ENCODE measurements around the gene CTSE.

The CTSE gene

DNA sequence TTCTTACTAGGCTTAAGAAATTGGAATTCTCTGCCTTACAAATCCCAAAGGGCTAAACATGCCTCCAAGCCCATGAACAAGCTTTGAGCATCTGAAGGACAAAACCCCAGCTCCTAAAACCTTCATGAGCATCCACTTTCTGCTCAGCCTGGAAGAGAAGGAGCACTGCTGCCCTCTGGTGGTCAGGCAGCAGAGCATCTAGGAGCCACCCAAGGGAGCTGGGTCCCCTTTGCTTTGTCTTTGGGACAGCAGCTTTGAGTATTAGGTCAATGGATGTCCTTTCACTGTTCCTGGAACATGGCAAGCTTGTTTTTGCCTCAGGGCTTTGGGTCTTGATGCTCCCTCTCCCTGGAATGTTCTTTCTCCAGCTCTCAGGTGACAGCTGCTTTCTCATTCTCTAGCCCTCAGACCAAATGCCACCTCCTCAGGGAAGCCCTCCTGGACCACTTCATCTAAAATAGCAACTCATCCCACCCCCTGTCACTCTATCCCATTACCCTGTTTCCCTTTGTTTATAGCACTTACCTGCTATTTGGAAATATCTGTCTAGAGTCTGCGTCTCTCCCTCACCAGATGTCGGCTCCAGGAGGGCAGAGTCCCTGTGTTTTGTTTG, 46.2 kb downstream of the CTSE start:
- FAIRE-seq (no peak), DNase-seq (ENCODE audit: insufficient read length, low spot score) (peak; percentile 60)
- no peak for TF ChIP-seq POLR2A (IDR thresholded peaks at IDR 0.05; ENCODE audit: low read depth, low read length)

DNA sequence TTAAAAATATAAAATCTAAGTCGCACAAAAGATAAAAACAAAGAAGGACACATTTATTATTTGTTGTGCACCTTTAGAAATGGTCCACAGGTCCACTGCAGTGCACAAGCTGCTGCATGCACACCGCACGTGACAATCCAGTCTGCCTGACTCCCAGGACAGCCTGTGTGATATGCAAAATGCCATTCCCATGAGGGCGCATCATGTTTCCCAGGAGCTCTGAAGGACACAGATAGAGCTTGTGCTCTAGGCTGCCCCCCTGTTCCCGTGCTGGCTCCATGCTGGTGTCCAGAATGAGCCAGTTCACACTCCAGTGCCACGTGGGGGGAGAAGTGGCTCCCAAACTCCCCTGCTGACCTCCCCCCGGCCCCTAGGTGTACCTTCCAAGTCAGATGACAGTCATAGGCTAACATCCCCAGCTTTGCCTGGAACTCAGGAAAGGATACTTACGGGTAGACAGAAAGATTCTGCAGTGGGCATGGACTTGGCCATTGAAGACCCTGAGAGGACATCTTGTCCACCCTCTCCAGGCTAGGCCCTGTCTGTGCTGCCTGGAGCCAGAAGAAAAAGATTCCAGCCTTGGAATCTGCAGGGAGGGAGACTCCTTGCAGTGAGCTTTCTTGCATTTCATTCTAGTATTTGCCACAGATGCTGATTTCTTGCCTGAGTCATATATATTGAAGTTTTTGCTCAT, 46.8 kb downstream of the CTSE start:
- DNase-seq (ENCODE audit: insufficient read length, low spot score), result peak; percentile 44
- no peak for TF ChIP-seq POLR2A (IDR thresholded peaks at IDR 0.05; ENCODE audit: low read depth, low read length)
- FAIRE-seq, result no peak

DNA sequence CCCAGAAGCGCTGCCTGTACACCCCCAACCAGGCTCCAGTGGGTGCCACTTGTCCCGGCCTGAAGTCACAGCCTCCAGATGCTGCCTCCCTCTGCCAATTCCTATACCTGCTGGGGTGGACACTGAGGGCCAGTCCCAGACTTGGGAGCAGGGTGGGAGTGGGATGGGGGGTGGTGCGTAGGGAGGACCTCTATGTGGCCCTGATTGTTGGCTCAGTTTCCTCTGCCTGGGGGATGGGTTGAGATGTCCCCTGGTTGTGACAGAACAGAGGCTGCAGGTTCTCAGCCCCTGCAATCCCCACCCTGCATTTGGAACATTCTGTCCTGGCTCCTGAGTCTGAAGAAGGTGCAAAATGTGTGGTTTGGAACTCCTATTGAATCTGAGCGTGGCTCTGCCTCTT, 47.7 kb downstream of the CTSE start:
- DNase-seq (ENCODE audit: insufficient read length, low spot score), result no peak
- no peak for FAIRE-seq
- no peak for TF ChIP-seq POLR2A (IDR thresholded peaks at IDR 0.05; ENCODE audit: low read depth, low read length)

DNA sequence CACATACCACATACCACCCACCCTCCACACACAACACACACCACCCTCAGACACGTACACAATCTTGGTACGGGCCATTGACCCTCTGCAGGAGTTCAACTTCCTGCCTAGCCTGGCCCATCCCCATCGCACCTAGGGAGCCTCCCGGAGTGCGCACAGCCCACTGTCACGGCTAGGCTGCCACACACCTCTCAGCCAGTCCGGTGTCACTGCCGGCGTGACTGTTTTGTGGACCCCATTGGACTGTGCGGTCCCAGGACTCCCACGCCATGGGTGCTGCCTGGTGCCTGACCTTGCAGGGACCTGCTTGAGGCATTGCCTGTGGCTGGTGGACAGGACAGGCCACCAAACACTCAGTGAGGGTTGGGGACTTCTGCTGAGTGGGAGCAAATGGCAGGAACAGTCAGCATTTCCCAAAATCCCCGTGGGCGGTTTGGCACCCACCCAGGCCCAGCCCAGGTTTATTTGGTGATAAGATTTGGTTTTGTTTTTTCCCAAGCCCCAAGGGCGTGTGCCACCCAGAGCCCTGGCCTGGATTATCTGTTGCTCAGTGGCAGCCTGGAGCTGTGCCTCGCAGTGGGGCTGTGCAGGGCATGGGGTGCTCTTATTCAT, 48.2 kb downstream of the CTSE start:
- DNase-seq (ENCODE audit: insufficient read length, low spot score), result no peak
- FAIRE-seq, result no peak
- no peak for TF ChIP-seq POLR2A (IDR thresholded peaks at IDR 0.05; ENCODE audit: low read depth, low read length)

DNA sequence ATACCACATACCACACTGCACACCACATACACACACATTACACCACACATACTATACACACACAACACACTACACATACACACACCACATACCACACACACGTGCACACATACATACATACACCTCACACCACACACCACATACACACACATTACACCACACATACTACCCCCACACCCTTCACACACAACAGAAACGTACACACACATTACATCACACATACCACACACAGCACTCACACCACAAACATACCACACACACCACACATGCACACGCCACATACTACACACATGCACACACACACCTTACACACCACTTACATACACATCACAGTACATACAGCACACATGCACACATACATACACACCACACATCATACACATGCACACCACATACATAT, 49.0 kb downstream of the CTSE start:
- no peak for TF ChIP-seq POLR2A (IDR thresholded peaks at IDR 0.05; ENCODE audit: low read depth, low read length)
- FAIRE-seq (no peak), DNase-seq (ENCODE audit: insufficient read length, low spot score) (no peak)

DNA sequence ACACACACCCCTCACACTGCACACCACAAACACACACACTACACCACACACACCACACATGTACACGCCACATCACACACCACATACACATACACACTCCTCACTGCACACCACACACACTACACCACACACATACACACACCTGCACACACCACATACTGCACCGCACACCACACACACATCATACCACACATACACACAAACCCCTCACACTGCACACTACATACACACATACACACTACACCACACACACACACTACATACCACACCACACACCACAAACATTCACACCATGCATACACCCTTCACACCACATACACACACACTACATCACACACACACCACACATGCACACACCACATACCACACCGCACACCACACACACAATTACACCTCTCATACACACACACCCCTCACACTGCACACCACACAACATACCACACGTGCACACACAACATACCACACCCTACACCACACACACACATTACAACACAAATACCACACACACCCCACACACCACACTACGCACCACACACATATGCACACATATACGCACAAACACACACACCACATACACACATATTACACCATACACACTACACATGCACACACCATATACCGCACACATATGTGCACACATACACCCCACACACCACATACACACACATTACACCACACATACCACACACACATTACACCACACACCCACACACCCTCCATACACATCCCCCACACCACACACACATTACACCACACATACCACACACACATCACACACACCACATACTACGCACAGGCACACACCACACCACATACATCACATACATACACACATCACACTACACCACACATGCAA, 50.1 kb downstream of the CTSE start:
- no peak for TF ChIP-seq POLR2A (IDR thresholded peaks at IDR 0.05; ENCODE audit: low read depth, low read length)
- FAIRE-seq (no peak), DNase-seq (ENCODE audit: insufficient read length, low spot score) (no peak)

DNA sequence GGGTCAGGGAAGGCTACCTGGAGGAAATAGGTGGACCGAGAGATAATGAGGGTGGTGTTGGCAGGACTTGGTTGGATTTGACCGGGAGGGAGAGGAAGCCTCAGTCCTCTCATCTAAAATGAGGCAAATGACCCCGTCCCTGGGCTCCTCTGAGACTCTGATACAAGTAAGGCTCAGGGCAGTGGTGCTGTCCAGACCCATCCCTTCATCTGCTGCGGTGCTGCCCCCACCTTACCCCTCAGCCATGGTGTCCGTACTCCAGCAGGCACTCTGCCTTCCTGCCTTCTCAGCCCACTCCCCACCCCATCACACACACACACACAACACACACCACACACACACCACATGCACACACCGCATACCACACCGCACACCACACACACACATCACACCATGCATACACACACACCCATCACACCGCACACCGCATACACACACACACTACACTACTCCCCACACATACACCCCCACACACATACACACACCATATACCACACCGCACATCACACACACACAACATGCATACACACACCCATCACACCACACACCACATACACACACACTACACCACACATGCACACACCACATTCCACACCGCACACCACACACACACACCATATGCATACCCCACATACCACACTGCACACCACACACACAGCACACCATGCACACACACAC, 51.1 kb downstream of the CTSE start:
- no peak for TF ChIP-seq POLR2A (IDR thresholded peaks at IDR 0.05; ENCODE audit: low read depth, low read length)
- no peak for FAIRE-seq
- DNase-seq (ENCODE audit: insufficient read length, low spot score), result no peak

DNA sequence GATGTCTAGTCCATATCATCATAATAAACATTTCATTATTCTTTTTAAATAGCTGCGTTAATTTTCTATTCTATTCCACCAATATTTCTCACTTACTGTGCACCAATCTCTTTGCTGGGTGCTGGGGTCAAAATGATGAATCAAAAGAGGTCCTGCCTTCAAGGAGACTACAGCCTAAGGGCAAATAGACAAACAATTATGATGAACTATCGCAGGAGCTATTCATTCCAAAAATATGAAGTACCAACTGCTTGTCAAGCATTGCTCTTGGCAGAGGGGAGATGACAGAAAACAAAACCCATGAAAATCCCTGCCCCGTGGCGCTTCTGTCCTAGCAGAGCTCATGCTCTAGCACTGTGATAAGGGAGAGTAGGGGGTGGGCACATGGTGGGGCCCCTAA, 51.6 kb downstream of the CTSE start:
- DNase-seq (ENCODE audit: insufficient read length, low spot score), result no peak
- FAIRE-seq, result no peak
- no peak for TF ChIP-seq POLR2A (IDR thresholded peaks at IDR 0.05; ENCODE audit: low read depth, low read length)

DNA sequence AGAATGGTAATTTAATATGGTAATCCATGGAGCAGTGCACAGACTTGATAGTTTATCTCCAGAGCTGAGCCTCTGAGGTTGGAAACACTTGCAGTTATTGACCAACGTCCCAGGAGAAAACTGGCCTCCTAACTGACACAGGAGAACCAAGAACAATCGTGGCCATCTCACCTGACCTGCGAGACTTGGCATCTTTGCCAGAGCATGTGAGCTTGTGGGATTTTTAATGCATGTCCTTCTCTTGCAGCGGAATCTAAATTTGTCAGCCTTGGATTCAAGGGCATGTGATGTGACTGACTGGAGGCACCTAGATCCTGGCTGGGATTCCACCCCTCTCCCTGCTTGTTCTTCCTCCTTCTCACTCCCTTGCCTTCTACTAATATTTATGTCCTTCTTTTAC, 52.6 kb downstream of the CTSE start:
- no peak for DNase-seq (ENCODE audit: insufficient read length, low spot score)
- no peak for TF ChIP-seq POLR2A (IDR thresholded peaks at IDR 0.05; ENCODE audit: low read depth, low read length)
- FAIRE-seq, result no peak

DNA sequence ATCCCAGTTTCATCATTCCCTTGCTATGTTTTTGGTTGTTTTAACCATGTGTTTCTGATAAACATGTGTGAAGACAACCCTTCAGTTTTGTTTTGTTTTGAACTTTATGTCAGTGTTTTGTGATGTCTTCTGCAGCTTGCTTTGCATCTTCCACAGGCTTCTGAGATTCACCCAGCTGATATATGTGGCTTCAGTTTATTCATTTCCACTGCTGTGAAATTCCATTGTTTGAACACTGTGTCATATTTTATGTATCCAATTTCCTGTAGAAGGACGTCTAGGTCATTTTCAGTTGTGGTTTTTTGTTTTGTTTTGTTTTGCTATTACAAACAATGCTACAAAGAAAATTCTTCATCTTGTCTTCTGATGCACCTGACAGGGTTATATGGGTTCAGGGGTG, 53.2 kb downstream of the CTSE start:
- FAIRE-seq (no peak), DNase-seq (ENCODE audit: insufficient read length, low spot score) (no peak)
- no peak for TF ChIP-seq POLR2A (IDR thresholded peaks at IDR 0.05; ENCODE audit: low read depth, low read length)

DNA sequence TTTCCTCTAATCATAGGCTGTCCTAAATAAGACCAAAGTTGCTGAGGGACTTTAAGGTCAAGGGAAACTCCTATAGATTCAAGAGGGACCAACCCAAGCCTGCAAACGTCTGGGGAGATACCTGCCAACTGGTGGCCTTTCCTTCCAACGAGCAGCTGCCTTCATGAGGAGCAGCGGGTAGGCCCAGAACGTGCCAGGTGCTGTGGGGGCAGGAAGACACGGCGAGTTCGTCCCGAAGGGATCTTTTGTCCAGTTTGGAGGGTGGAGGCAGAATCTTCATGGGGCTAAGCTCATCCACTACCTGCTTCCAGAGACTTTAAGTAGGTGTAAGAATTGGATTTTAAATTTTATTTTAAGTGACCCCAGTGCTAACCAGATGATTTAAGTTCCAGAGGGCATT, 54.5 kb downstream of the CTSE start:
- DNase-seq (ENCODE audit: insufficient read length, low spot score), result no peak
- FAIRE-seq, result no peak
- no peak for TF ChIP-seq POLR2A (IDR thresholded peaks at IDR 0.05; ENCODE audit: low read depth, low read length)

DNA sequence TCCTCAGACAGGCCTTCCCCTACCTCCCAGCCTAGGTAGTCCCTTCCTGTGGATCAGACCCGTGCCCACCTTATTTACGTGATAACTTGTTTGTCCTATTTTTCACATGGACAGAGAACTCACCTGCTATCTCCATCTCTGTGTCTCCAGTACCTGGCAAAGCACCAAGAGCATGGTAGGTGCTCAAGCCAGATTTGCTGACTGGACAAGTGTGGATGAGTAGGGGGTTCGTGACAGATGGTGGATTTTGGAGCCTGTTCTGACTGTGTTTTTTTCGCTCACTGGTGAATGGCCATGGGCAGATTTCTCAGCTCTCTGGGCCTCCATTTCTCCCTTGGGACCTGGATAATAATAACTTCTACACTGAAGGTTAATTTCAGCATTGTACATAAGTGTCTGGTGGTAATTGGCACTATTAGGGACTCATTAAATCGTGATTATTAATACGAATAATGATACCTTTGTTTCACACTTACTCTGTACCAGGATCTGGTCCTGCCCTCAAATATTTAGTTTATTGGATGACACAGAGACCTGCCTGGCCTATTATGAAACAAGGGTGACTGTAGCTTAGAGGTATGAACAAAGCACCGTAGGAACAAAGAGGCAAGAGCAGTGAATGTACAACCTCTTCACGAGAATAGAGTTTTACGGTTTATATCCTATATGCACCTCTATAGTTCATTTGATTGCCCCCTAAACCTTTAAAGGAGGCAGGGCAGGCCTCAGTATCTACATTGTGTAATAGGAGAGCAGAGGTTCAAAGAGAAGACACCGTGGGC, 56.0 kb downstream of the CTSE start:
- DNase-seq (ENCODE audit: insufficient read length, low spot score), result peak; percentile 27
- FAIRE-seq, result no peak
- no peak for TF ChIP-seq POLR2A (IDR thresholded peaks at IDR 0.05; ENCODE audit: low read depth, low read length)

Data from H54 (cell line).